Neutrophil (primary cell): ENCODE data around the gene RTP1.
A peak's percentile ranks its signal among the peaks of the same experiment; 100 is the strongest.
"Not testable (repeated sequence)": the region's sequence is repeated elsewhere in the genome, so short reads cannot be mapped to it uniquely, and the experiment has no call there.

Source experiments
- H3K27ac ChIP-seq: fragments of 200-600 bp; sonication (generic); 2 replicates; pipeline ENCODE4 v1.5.1; 2016; ENCODE audit warnings: mild to moderate bottlenecking, moderate library complexity
- H3K27me3 ChIP-seq: fragments of 200-600 bp; sonication (generic); 2 replicates; pipeline ENCODE4 v1.6.0; 2016; ENCODE audit warnings: mild to moderate bottlenecking
- H3K36me3 ChIP-seq: fragments of 200-600 bp; sonication (generic); 2 replicates; pipeline ENCODE4 v1.5.1; 2017
- H3K4me1 ChIP-seq, 2 experiments: fragments of 200-600 bp in 1 of 2; sonication (generic) in 1 of 2; 1 replicate in 1 of 2; 2 replicates in 1 of 2; pipeline versions ENCODE4 v1.5.1 to v1.6.1; 2013 to 2016; ENCODE audit warnings: low read depth in 1 of 2, low read length in 1 of 2, mild to moderate bottlenecking in 1 of 2, moderate library complexity in 1 of 2; ENCODE audit not compliant: control insufficient read depth in 1 of 2, insufficient read depth in 1 of 2
- H3K4me3 ChIP-seq, 2 experiments: fragments of 200-600 bp in 1 of 2; sonication (generic) in 1 of 2; 1 replicate in 1 of 2; 2 replicates in 1 of 2; pipeline ENCODE4 v1.5.1; 2013 to 2016; ENCODE audit warnings: low read depth in 1 of 2, low read length in 1 of 2, mild to moderate bottlenecking in 1 of 2, moderate library complexity in 1 of 2
- H3K9me3 ChIP-seq: fragments of 200-600 bp; sonication (generic); 2 replicates; pipeline ENCODE4 v1.5.1; 2016
- CTCF ChIP-seq: fragments of 200-600 bp; sonication (generic); IDR thresholded peaks from 2 replicates; pipeline ENCODE4 v1.5.1; 2016; ENCODE audit warnings: antibody characterized with exemption

RTP1 gene

GRCh38 chr3:187165144-187165543 is 32.1 kb upstream of the RTP1 start:
- Histone ChIP-seq H3K9me3 (no peaks in the 10 kb centered on the region), H3K27me3 (peaks cover 10% of the 10 kb centered on the region), H3K36me3 (no peaks in the 10 kb centered on the region), H3K27ac (no peak overlapping the region), H3K4me3 (no peak overlapping the region), H3K4me1 (no peaks in the 10 kb centered on the region)
- TF ChIP-seq CTCF = peak; percentile 56

- H3K4me3 ChIP-seq = no peak overlapping the region
- no peak for TF ChIP-seq CTCF
- no peak overlapping the region for H3K27ac ChIP-seq
- no peaks in the 10 kb centered on the region for H3K9me3 ChIP-seq
- peaks cover 10% of the 10 kb centered on the region for H3K27me3 ChIP-seq
- no peaks in the 10 kb centered on the region for H3K36me3 ChIP-seq
- no peaks in the 10 kb centered on the region for H3K4me1 ChIP-seq
Observed at GRCh38 chr3:187166750-187167149, 30.5 kb upstream of the RTP1 start.

GRCh38 chr3:187167777-187168176 is 29.5 kb upstream of the RTP1 start:
- no peak overlapping the region for H3K27ac ChIP-seq
- TF ChIP-seq CTCF = no peak

GRCh38 chr3:187169231-187169960 is 27.9 kb upstream of the RTP1 start:
- H3K4me3 ChIP-seq = no peak overlapping the region
- H3K9me3 ChIP-seq = no peaks in the 10 kb centered on the region
- TF ChIP-seq CTCF = no peak
- peaks cover 10% of the 10 kb centered on the region for H3K27me3 ChIP-seq
- no peaks in the 10 kb centered on the region for H3K36me3 ChIP-seq
- no peak overlapping the region for H3K27ac ChIP-seq
- H3K4me1 ChIP-seq = no peaks in the 10 kb centered on the region

More at GRCh38 chr3:187167777-187168176, 29.5 kb upstream of the RTP1 start:
- H3K4me3 ChIP-seq = no peak overlapping the region
- H3K36me3 ChIP-seq = no peaks in the 10 kb centered on the region
- no peaks in the 10 kb centered on the region for H3K9me3 ChIP-seq
- H3K27me3 ChIP-seq = peaks cover 10% of the 10 kb centered on the region
- no peaks in the 10 kb centered on the region for H3K4me1 ChIP-seq

GRCh38 chr3:187170911-187171310 is 26.4 kb upstream of the RTP1 start:
- not testable (repeated sequence) for H3K9me3 ChIP-seq, H3K27me3 ChIP-seq, H3K27ac ChIP-seq, H3K36me3 ChIP-seq, H3K4me1 ChIP-seq, H3K4me3 ChIP-seq

- H3K36me3 ChIP-seq = no peaks in the 10 kb centered on the region
- TF ChIP-seq CTCF = no peak
Observed at GRCh38 chr3:187172929-187173328, 24.4 kb upstream of the RTP1 start.

More at GRCh38 chr3:187172929-187173328, 24.4 kb upstream of the RTP1 start:
- Histone ChIP-seq H3K27ac (no peak overlapping the region), H3K27me3 (peaks cover 10% of the 10 kb centered on the region), H3K9me3 (no peaks in the 10 kb centered on the region), H3K4me3 (no peak overlapping the region), H3K4me1 (no peaks in the 10 kb centered on the region)
